K562 (cell line): Measurements from ENCODE around the gene AIDA. TPM values are rescaled to one million over a fixed set of nuclear protein-coding genes. Genes with fewer than 3 reads are reported as not detected.

ENCODE experiments used
- CEBPG ChIP-seq, 3 experiments: fragments of 200-800 bp in 1 of 3; sonication (Bioruptor generic) in 1 of 3; sonication (generic) in 1 of 3; formaldehyde crosslinking in 1 of 3; IDR thresholded peaks in 2 of 3; conservative IDR thresholded peaks in 1 of 3; 2 replicates each; pipeline versions ENCODE4 v1.6.1 to v1.8.0; 2016 to 2022; ENCODE audit warnings: missing compliant biosample characterization in 2 of 3, missing genetic modification characterization in 2 of 3, mild to moderate bottlenecking in 1 of 3, missing genetic modification reagents in 1 of 3
- CHCHD3 ChIP-seq: fragments of 250-450 bp; sonication (Bioruptor Pico); IDR thresholded peaks from 2 replicates; pipeline ENCODE4 v2.1.2; 2022; ENCODE audit warnings: mild to moderate bottlenecking
- COPS2 ChIP-seq: fragments of 450-650 bp; conservative IDR thresholded peaks from 2 replicates; pipeline ENCODE4 v1.6.1; 2016; ENCODE audit warnings: mild to moderate bottlenecking, moderate library complexity
- ETV6 ChIP-seq, 3 experiments: fragments of 150-350 bp in 1 of 3; sonication (generic) in 1 of 3; formaldehyde crosslinking in 1 of 3; IDR thresholded peaks; 2 replicates each; pipeline versions ENCODE4 v1.6.1 to v1.8.0; 2014 to 2022; ENCODE audit warnings: borderline replicate concordance in 2 of 3, low read depth in 2 of 3, antibody characterized with exemption in 1 of 3, low read length in 1 of 3, mild to moderate bottlenecking in 1 of 3, missing genetic modification reagents in 1 of 3
- GATA2 ChIP-seq: sonication (generic); formaldehyde crosslinking; IDR thresholded peaks from 2 replicates; pipeline ENCODE4 v1.4.0; 2020; ENCODE audit warnings: mild to moderate bottlenecking, missing genetic modification reagents
- HDAC3 ChIP-seq: fragments of 450-650 bp; IDR thresholded peaks from 2 replicates; pipeline ENCODE4 v1.6.1; 2018; ENCODE audit warnings: borderline replicate concordance, mild to moderate bottlenecking, moderate library complexity; ENCODE audit not compliant: partially characterized antibody
- HSF4 ChIP-seq: fragments of 250-450 bp; sonication (Bioruptor Pico); IDR thresholded peaks from 2 replicates; pipeline ENCODE4 v2.1.2; 2022; ENCODE audit warnings: mild to moderate bottlenecking, moderate library complexity, borderline replicate concordance
- LCOR ChIP-seq: sonication (generic); formaldehyde crosslinking; IDR thresholded peaks from 2 replicates; pipeline ENCODE4 v1.8.0; 2022; ENCODE audit warnings: mild to moderate bottlenecking, missing genetic modification reagents
- MAFF ChIP-seq: IDR thresholded peaks from 2 replicates; pipeline ENCODE4 v1.6.1; 2012; ENCODE audit warnings: low read length, improper control_type of control experiment
- MCM3 ChIP-seq: fragments of 450-650 bp; IDR thresholded peaks from 2 replicates; pipeline ENCODE4 v1.6.1; 2016
- MECOM ChIP-seq: fragments of 250-450 bp; sonication (Bioruptor Pico); IDR thresholded peaks from 2 replicates; pipeline ENCODE4 v1.8.0; 2022; ENCODE audit warnings: inconsistent platforms
- NCOR1 ChIP-seq: fragments of 450-650 bp; IDR thresholded peaks from 2 replicates; pipeline ENCODE4 v1.6.1; 2016; ENCODE audit warnings: mild to moderate bottlenecking, moderate library complexity
- NFIX ChIP-seq: fragments of 250-450 bp; sonication (Bioruptor Pico); IDR thresholded peaks from 2 replicates; pipeline ENCODE4 v1.4.0; 2020; ENCODE audit warnings: low read depth, mild to moderate bottlenecking, moderate library complexity
- RFX7 ChIP-seq: fragments of 250-450 bp; sonication (Bioruptor Pico); IDR thresholded peaks from 2 replicates; pipeline ENCODE4 v1.5.1; 2021; ENCODE audit warnings: mild to moderate bottlenecking
- SRSF3 ChIP-seq: fragments of 200-400 bp; formaldehyde crosslinking; IDR thresholded peaks from 2 replicates; pipeline ENCODE4 v1.6.1; 2016; ENCODE audit warnings: mild to moderate bottlenecking, low read length, moderate library complexity; ENCODE audit not compliant: insufficient read depth
- TCF3 ChIP-seq: sonication (generic); formaldehyde crosslinking; IDR thresholded peaks from 2 replicates; pipeline ENCODE4 v1.4.0; 2020; ENCODE audit warnings: mild to moderate bottlenecking, missing genetic modification reagents
- ZNF584 ChIP-seq: fragments of 200-800 bp; sonication (Bioruptor generic); IDR thresholded peaks from 2 replicates; pipeline ENCODE4 v1.6.1; 2016; ENCODE audit warnings: low read depth, mild to moderate bottlenecking, missing genetic modification characterization, missing compliant biosample characterization
- polyA plus RNA-seq, 8 experiments: library from polyadenylated mRNA; depleted of rRNA in 4 of 8; stranded (reverse) in 5 of 8; unstranded in 3 of 8; fragments of >200 nt; fragmentation: Nextera tagmentation in 2 of 8; fragmentation: Illumina TruSeq in 1 of 8; extraction: Ambion mirVana in 2 of 8; extraction: Trizol in 1 of 8; gene quantifications; 2 replicates each; pipeline versions ENCODE4 v1.2.1 to v1.2.3, GENCODE V29; 2011 to 2014; ENCODE audit warnings: inconsistent platforms in 1 of 8, missing spikeins in 1 of 8
- total RNA-seq, 7 experiments: library from RNA; depleted of rRNA in 6 of 7; stranded (reverse); fragments of >200 nt in 6 of 7; fragmentation: Illumina TruSeq in 2 of 7; extraction: Trizol in 2 of 7; gene quantifications; 2 replicates each; pipeline versions ENCODE4 v1.2.1 to v1.2.3, GENCODE V29; 2011 to 2021; ENCODE audit warnings: low replicate concordance in 1 of 7
- TF ChIP-seq, protein P1 (sequence below): fragments of 450-650 bp; IDR thresholded peaks from 2 replicates; pipeline ENCODE4 v1.6.1; 2018; ENCODE audit not compliant: partially characterized antibody
- TF ChIP-seq, protein P2 (sequence below): sonication (generic); formaldehyde crosslinking; IDR thresholded peaks from 2 replicates; pipeline ENCODE4 v1.8.1; 2023; ENCODE audit warnings: mild to moderate bottlenecking, missing genetic modification reagents
- TF ChIP-seq, protein P3 (sequence below): fragments of 250-450 bp; sonication (Bioruptor Pico); IDR thresholded peaks from 2 replicates; pipeline ENCODE4 v1.6.1; 2021; ENCODE audit warnings: mild to moderate bottlenecking
- TF ChIP-seq, protein P4 (sequence below): fragments of 450-650 bp; IDR thresholded peaks from 2 replicates; pipeline ENCODE4 v1.6.1; 2016; ENCODE audit warnings: low read depth, mild to moderate bottlenecking, moderate library complexity

The AIDA gene
- total and polyA plus RNA-seq, 9 of the 15 experiments (the other 6 are each of a cell fraction or from before 2014, with no cell fraction given): 18.2 to 77.9 (median 24.9) TPM

DNA sequence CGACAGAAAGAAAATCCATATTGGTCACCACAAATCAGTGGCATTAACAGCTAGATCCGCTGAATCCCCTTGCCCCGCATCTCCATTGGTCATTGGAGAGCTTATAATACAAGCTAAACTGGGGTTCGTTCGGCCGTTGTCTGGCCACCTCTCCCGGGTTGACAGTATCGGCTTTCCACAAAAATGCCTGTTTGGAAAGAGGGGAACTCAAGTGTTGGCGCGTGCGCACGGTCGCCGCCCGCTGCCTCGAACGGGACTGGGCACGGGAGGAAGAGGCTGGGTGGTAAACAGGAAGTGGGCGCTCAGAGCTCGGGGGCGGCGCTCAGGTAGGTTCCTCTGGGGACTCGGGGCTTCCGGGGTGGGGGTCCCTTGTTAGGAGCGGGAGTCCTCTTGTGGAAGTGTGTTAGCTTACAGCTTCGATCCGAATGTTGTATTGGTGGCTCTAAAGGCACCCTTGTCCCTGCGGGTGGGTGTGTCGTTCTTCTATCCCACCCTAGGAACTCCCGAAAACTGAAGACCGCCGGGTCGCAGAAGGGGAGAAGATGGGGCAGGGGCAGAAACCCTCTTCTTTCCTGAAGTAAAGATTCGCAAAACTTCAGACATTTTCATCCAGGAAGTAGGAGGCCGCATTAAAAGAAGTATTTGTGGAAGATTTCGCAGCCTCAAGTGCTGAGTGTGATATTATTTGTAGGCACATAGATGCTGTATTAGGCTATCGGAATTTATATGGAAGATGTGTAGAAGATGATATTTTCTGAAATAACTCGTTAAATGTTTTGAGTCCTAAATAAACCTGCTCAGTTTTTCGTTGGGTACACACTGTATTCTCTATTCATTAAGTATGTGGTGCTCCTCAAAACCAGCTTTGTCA lies 1.0 kb upstream of the AIDA start (continued):
- TF ChIP-seq NCOR1 (peak; percentile 21; the same call in 1 of the 2 replicates), SRSF3 (no peak), CEBPG (CRISPR knock-in tag; IDR thresholded peaks at IDR 0.05) (no peak), CEBPG (tag; conservative IDR thresholded peaks at IDR 0.05 in 1 of 2, IDR thresholded peaks at IDR 0.05 in 1 of 2) (no peak), CHCHD3 (CRISPR knock-in tag) (no peak), HSF4 (CRISPR knock-in tag) (no peak), MCM3 (no peak), HDAC3 (peak; percentile 10), GATA2 (CRISPR knock-in tag) (no peak), ETV6 (IDR thresholded peaks at IDR 0.05; ENCODE audit: borderline replicate concordance in 1 of 2, low read depth in 2 of 2, low read length in 1 of 2) (no peak; a peak in 1 of 4 replicates), ETV6 (CRISPR knock-in tag; IDR thresholded peaks at IDR 0.05; ENCODE audit: borderline replicate concordance) (no peak), COPS2 (no peak), LCOR (no peak), MECOM (CRISPR knock-in tag) (no peak), RFX7 (CRISPR knock-in tag) (no peak), MAFF (peak; percentile 7; the same call in 1 of the 2 replicates), ZNF584 (no peak), NFIX (CRISPR knock-in tag) (no peak), TCF3 (CRISPR knock-in tag) (no peak)
- TF ChIP-seq, protein P1, sequence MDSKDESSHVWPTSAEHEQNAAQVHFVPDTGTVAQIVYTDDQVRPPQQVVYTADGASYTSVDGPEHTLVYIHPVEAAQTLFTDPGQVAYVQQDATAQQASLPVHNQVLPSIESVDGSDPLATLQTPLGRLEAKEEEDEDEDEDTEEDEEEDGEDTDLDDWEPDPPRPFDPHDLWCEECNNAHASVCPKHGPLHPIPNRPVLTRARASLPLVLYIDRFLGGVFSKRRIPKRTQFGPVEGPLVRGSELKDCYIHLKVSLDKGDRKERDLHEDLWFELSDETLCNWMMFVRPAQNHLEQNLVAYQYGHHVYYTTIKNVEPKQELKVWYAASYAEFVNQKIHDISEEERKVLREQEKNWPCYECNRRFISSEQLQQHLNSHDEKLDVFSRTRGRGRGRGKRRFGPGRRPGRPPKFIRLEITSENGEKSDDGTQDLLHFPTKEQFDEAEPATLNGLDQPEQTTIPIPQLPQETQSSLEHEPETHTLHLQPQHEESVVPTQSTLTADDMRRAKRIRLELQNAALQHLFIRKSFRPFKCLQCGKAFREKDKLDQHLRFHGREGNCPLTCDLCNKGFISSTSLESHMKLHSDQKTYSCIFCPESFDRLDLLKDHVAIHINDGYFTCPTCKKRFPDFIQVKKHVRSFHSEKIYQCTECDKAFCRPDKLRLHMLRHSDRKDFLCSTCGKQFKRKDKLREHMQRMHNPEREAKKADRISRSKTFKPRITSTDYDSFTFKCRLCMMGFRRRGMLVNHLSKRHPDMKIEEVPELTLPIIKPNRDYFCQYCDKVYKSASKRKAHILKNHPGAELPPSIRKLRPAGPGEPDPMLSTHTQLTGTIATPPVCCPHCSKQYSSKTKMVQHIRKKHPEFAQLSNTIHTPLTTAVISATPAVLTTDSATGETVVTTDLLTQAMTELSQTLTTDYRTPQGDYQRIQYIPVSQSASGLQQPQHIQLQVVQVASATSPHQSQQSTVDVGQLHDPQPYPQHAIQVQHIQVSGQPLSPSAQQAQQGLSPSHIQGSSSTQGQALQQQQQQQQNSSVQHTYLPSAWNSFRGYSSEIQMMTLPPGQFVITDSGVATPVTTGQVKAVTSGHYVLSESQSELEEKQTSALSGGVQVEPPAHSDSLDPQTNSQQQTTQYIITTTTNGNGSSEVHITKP: peak; percentile 7
- TF ChIP-seq, protein P2, sequence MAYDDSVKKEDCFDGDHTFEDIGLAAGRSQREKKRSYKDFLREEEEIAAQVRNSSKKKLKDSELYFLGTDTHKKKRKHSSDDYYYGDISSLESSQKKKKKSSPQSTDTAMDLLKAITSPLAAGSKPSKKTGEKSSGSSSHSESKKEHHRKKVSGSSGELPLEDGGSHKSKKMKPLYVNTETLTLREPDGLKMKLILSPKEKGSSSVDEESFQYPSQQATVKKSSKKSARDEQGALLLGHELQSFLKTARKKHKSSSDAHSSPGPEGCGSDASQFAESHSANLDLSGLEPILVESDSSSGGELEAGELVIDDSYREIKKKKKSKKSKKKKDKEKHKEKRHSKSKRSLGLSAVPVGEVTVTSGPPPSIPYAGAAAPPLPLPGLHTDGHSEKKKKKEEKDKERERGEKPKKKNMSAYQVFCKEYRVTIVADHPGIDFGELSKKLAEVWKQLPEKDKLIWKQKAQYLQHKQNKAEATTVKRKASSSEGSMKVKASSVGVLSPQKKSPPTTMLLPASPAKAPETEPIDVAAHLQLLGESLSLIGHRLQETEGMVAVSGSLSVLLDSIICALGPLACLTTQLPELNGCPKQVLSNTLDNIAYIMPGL (CRISPR knock-in tag): no peak
- TF ChIP-seq, protein P3, sequence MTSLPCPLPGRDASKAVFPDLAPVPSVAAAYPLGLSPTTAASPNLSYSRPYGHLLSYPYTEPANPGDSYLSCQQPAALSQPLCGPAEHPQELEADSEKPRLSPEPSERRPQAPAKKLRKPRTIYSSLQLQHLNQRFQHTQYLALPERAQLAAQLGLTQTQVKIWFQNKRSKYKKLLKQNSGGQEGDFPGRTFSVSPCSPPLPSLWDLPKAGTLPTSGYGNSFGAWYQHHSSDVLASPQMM (CRISPR knock-in tag): no peak
- TF ChIP-seq, protein P4, sequence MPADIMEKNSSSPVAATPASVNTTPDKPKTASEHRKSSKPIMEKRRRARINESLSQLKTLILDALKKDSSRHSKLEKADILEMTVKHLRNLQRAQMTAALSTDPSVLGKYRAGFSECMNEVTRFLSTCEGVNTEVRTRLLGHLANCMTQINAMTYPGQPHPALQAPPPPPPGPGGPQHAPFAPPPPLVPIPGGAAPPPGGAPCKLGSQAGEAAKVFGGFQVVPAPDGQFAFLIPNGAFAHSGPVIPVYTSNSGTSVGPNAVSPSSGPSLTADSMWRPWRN: peak; percentile 96
